HL-60 (cell line): ENCODE results near the gene WNT16.

Experiments
- DNase-seq, 2 experiments: peaks; one replicate each; pipeline ENCODE4 v3.0.0-alpha.2; 2010 to 2020; ENCODE audit warnings: low read depth in 1 of 2, low spot score in 1 of 2
- H3K27ac ChIP-seq: fragments of 250-450 bp; sonication (Bioruptor Pico); replicated peaks from 2 replicates; pipeline ENCODE4 v1.5.1; 2020; ENCODE audit warnings: mild to moderate bottlenecking, moderate library complexity
- H3K27me3 ChIP-seq: fragments of 250-450 bp; sonication (Bioruptor Pico); 2 replicates; pipeline ENCODE4 v1.5.1; 2021; ENCODE audit warnings: mild to moderate bottlenecking, moderate library complexity; ENCODE audit not compliant: insufficient read depth, poor library complexity, severe bottlenecking
- H3K4me3 ChIP-seq: replicated peaks from 2 replicates; pipeline ENCODE4 v1.5.1; 2011; ENCODE audit warnings: mild to moderate bottlenecking, control low read depth, low read length; ENCODE audit not compliant: insufficient read depth
- GABPA ChIP-seq: IDR thresholded peaks from 2 replicates; pipeline ENCODE4 v1.6.1; 2012; ENCODE audit warnings: low read depth
- POLR2AphosphoS5 ChIP-seq: IDR thresholded peaks from 2 replicates; pipeline ENCODE4 v1.6.1; 2012; ENCODE audit warnings: low read depth
- SPI1 ChIP-seq: IDR thresholded peaks from 2 replicates; pipeline ENCODE4 v1.6.1; 2012; ENCODE audit warnings: low read depth, mild to moderate bottlenecking, borderline replicate concordance
- TF ChIP-seq, protein P1 (sequence below): IDR thresholded peaks from one replicate; pipeline ENCODE4 v1.5.1; 2011; ENCODE audit warnings: low read length, control low read depth, inconsistent platforms; ENCODE audit not compliant: insufficient read depth
- TF ChIP-seq, protein P2 (sequence below): IDR thresholded peaks from 2 replicates; pipeline ENCODE4 v1.6.1; 2012; ENCODE audit warnings: low read depth; ENCODE audit not compliant: insufficient replicate concordance

The WNT16 gene

DNA sequence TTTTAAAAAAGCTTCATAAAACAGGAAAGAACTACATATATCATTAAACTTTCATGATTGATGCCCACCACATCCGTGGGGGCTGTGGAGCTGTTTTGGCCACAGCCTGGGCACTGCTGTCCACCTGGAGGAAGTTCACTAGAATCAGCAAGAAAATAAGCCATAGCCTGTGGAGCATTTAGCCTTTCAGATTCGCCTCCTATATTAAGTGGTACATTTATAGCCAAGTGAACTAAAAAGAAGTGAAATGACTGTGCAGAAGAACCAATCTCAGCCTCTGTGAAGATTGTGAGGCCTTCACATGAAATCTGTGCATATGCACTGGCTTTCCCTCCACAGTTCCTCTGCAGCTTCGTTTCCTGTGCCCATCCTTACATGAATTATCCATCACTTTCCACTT is 23.5 kb downstream of the WNT16 start:
- H3K4me3 ChIP-seq: no peak overlapping the region
- H3K27me3 ChIP-seq: no peaks in the 10 kb centered on the region
- no peak for DNase-seq
- H3K27ac ChIP-seq: no peak overlapping the region
- TF ChIP-seq, protein P1, sequence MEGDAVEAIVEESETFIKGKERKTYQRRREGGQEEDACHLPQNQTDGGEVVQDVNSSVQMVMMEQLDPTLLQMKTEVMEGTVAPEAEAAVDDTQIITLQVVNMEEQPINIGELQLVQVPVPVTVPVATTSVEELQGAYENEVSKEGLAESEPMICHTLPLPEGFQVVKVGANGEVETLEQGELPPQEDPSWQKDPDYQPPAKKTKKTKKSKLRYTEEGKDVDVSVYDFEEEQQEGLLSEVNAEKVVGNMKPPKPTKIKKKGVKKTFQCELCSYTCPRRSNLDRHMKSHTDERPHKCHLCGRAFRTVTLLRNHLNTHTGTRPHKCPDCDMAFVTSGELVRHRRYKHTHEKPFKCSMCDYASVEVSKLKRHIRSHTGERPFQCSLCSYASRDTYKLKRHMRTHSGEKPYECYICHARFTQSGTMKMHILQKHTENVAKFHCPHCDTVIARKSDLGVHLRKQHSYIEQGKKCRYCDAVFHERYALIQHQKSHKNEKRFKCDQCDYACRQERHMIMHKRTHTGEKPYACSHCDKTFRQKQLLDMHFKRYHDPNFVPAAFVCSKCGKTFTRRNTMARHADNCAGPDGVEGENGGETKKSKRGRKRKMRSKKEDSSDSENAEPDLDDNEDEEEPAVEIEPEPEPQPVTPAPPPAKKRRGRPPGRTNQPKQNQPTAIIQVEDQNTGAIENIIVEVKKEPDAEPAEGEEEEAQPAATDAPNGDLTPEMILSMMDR: no peak
- TF ChIP-seq GABPA (no peak), POLR2AphosphoS5 (no peak), SPI1 (no peak)
- TF ChIP-seq, protein P2, sequence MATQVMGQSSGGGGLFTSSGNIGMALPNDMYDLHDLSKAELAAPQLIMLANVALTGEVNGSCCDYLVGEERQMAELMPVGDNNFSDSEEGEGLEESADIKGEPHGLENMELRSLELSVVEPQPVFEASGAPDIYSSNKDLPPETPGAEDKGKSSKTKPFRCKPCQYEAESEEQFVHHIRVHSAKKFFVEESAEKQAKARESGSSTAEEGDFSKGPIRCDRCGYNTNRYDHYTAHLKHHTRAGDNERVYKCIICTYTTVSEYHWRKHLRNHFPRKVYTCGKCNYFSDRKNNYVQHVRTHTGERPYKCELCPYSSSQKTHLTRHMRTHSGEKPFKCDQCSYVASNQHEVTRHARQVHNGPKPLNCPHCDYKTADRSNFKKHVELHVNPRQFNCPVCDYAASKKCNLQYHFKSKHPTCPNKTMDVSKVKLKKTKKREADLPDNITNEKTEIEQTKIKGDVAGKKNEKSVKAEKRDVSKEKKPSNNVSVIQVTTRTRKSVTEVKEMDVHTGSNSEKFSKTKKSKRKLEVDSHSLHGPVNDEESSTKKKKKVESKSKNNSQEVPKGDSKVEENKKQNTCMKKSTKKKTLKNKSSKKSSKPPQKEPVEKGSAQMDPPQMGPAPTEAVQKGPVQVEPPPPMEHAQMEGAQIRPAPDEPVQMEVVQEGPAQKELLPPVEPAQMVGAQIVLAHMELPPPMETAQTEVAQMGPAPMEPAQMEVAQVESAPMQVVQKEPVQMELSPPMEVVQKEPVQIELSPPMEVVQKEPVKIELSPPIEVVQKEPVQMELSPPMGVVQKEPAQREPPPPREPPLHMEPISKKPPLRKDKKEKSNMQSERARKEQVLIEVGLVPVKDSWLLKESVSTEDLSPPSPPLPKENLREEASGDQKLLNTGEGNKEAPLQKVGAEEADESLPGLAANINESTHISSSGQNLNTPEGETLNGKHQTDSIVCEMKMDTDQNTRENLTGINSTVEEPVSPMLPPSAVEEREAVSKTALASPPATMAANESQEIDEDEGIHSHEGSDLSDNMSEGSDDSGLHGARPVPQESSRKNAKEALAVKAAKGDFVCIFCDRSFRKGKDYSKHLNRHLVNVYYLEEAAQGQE: no peak

DNA sequence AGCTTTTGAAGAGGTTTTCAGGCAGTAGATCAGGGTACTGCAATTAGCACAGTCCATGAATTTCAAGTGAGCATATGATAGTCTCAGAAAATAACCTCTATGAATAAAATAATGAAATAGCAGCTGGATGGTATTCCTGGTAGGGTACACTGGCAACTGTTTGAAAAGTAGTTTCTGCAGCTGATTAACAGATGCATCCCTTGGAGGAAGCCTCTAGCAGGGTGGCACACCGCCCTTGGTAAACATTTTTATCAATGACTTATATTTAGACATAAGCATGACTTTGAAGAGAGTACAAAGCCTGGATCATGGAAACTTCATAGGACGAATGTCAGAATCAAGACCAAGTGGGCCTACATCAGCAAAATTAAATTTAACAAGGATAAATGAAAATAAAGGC is 26.8 kb downstream of the WNT16 start:
- Histone ChIP-seq H3K27me3 (no peaks in the 10 kb centered on the region), H3K27ac (no peak overlapping the region), H3K4me3 (no peak overlapping the region)
- no peak for DNase-seq
- TF ChIP-seq, protein P1: no peak
- TF ChIP-seq SPI1 (no peak), POLR2AphosphoS5 (no peak), GABPA (no peak)
- TF ChIP-seq, protein P2: no peak

DNA sequence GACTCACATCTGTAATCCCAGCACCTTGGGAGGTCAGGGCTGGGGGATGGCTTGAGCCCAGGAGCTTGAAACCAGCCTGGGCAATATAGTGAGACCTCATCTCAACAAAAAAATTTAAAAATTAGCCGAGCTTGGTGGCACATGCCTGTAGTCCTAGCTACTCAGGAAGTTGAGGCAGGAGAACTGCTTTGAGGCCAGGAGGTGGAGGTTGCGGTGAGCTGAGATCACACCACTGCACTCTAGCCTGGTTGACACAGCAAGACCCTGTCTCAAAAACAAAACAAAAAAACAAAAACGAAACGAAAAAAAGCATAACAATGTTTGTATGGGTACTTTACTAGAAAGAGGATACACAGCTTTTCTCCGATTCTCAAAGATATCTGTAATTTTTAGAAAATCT is 31.8 kb downstream of the WNT16 start:
- DNase-seq: no peak
- no peak overlapping the region for H3K4me3 ChIP-seq
- TF ChIP-seq SPI1 (no peak), GABPA (no peak), POLR2AphosphoS5 (no peak)
- TF ChIP-seq, protein P1: no peak
- TF ChIP-seq, protein P2: no peak
- no peaks in the 10 kb centered on the region for H3K27me3 ChIP-seq
- H3K27ac ChIP-seq: no peak overlapping the region
